Renal pelvis (tissue), 4 donors: ENCODE measurements around the gene BCL11B. TPM values are rescaled to one million over a fixed set of nuclear protein-coding genes. Genes with fewer than 3 reads are reported as not detected.

Source experiments
- DNase-seq: peaks from one replicate; pipeline ENCODE4 v3.0.0-alpha.2; 2013
- polyA plus RNA-seq, 3 donors: library from polyadenylated mRNA; unstranded; fragments of 120-200 nt; gene quantifications; one replicate each; pipeline ENCODE4 v1.2.1, GENCODE V29; 2013; ENCODE audit not compliant: insufficient read length in 3 of 3

BCL11B gene
- polyA plus RNA-seq, 3 donors, result 2.4 to 3.0 (median 2.6) TPM

GRCh38 chr14:99254328-99255009 is 17.5 kb downstream of the BCL11B start:
- DNase-seq, result no peak

- DNase-seq, result no peak
Measured at GRCh38 chr14:99253890-99254289, 18.1 kb downstream of the BCL11B start.

- DNase-seq, result no peak
Measured at GRCh38 chr14:99252940-99253868, 18.8 kb downstream of the BCL11B start.

GRCh38 chr14:99252443-99252939 is 19.5 kb downstream of the BCL11B start:
- DNase-seq, result no peak

GRCh38 chr14:99251721-99252120 is 20.3 kb downstream of the BCL11B start:
- DNase-seq, result no peak

GRCh38 chr14:99250636-99251208 is 21.3 kb downstream of the BCL11B start:
- DNase-seq, result no peak

- no peak for DNase-seq
Measured at GRCh38 chr14:99249389-99249788, 22.6 kb downstream of the BCL11B start.

- no peak for DNase-seq
Measured at GRCh38 chr14:99248761-99249171, 23.2 kb downstream of the BCL11B start.

- DNase-seq, result no peak
Measured at GRCh38 chr14:99247772-99248171, 24.2 kb downstream of the BCL11B start.

GRCh38 chr14:99247101-99247729 is 24.8 kb downstream of the BCL11B start:
- no peak for DNase-seq

GRCh38 chr14:99246536-99247097 is 25.4 kb downstream of the BCL11B start:
- DNase-seq, result no peak

GRCh38 chr14:99245564-99246511 is 26.2 kb downstream of the BCL11B start:
- DNase-seq, result no peak

- no peak for DNase-seq
Measured at GRCh38 chr14:99244941-99245563, 26.9 kb downstream of the BCL11B start.

GRCh38 chr14:99244367-99244901 is 27.6 kb downstream of the BCL11B start:
- no peak for DNase-seq

GRCh38 chr14:99242816-99243721 is 28.9 kb downstream of the BCL11B start:
- no peak for DNase-seq

- no peak for DNase-seq
Measured at GRCh38 chr14:99242238-99242637, 29.8 kb downstream of the BCL11B start.

GRCh38 chr14:99241325-99242010 is 30.5 kb downstream of the BCL11B start:
- DNase-seq, result no peak
